Gastrocnemius medialis (tissue), 4 donors: ENCODE results near the gene SLC6A4. TPM values are rescaled to one million over a fixed set of nuclear protein-coding genes. Genes with fewer than 3 reads are reported as not detected.

ENCODE experiments used
- ATAC-seq, 2 donors: fragments of 150-250 bp; one replicate each; pipeline ENCODE4 v1.9.1; 2016
- DNase-seq, 2 donors: peaks; one replicate each; pipeline ENCODE4 v3.0.0-alpha.2; 2019
- H3K27ac ChIP-seq, 4 donors: fragments of 200-600 bp; sonication (generic); 1 replicate in 1 of 4; 2 replicates in 3 of 4; pipeline ENCODE4 v1.5.1; 2016 to 2018; ENCODE audit warnings: mild to moderate bottlenecking in 2 of 4, moderate library complexity in 1 of 4
- H3K27me3 ChIP-seq, 3 donors: fragments of 200-600 bp; sonication (generic) in 2 of 3; 1 replicate in 1 of 3; 2 replicates in 2 of 3; pipeline versions ENCODE4 v1.5.1 to v1.6.0; 2016 to 2019; ENCODE audit warnings: mild to moderate bottlenecking in 1 of 3, moderate library complexity in 1 of 3
- H3K36me3 ChIP-seq, 2 donors: fragments of 200-600 bp; sonication (generic) in 1 of 2; one replicate each; pipeline ENCODE4 v1.5.1; 2017 to 2018
- H3K4me1 ChIP-seq, 2 donors: fragments of 200-600 bp; sonication (generic) in 1 of 2; one replicate each; pipeline ENCODE4 v1.5.1; 2016 to 2017; ENCODE audit warnings: mild to moderate bottlenecking in 2 of 2
- H3K4me3 ChIP-seq, 4 donors: fragments of 200-600 bp; sonication (generic) in 3 of 4; 1 replicate in 1 of 4; 2 replicates in 3 of 4; pipeline ENCODE4 v1.5.1; 2016 to 2019; ENCODE audit warnings: mild to moderate bottlenecking in 2 of 4
- H3K9me3 ChIP-seq, 3 donors: fragments of 200-600 bp; sonication (generic) in 2 of 3; 1 replicate in 1 of 3; 2 replicates in 2 of 3; pipeline ENCODE4 v1.5.1; 2016 to 2019
- POLR2A ChIP-seq, 2 donors: fragments of 450-650 bp; IDR thresholded peaks; one replicate each; pipeline ENCODE4 v1.6.1; 2017; ENCODE audit warnings: antibody characterized with exemption in 2 of 2, mild to moderate bottlenecking in 2 of 2, moderate library complexity in 2 of 2
- in situ Hi-C, 4 donors: fragments of 200-750 bp; cut with MboI; loops; one replicate each; pipeline versions ENCODE4 v1.15.0 to v1.8.0; 2017; ENCODE audit warnings: low sequenced_read_pairs in 4 of 4
- intact Hi-C: fragments of 100-400 bp; cut with DNase I; formaldehyde crosslinking; loops from one replicate; pipeline ENCODE4 v1.15.1; 2023; ENCODE audit warnings: low total_unique reads
- total RNA-seq, 4 donors: library from RNA; depleted of rRNA; stranded (reverse); fragments of >200 nt; gene quantifications; one replicate each; pipeline versions ENCODE4 v1.1.0 to v1.2.3, GENCODE V29; 2016
- TF ChIP-seq, protein P1 (sequence below), 5 experiments: fragments of 450-650 bp in 3 of 5; fragments of 200-600 bp in 2 of 5; sonication (generic) in 2 of 5; IDR thresholded peaks in 4 of 5; conservative IDR thresholded peaks in 1 of 5; 1 replicate in 4 of 5; 2 replicates in 1 of 5; pipeline ENCODE4 v1.5.1; 2016 to 2019; ENCODE audit warnings: antibody characterized with exemption in 5 of 5, mild to moderate bottlenecking in 3 of 5, moderate library complexity in 3 of 5

Gene SLC6A4
- total RNA-seq, 4 donors from 2014 or later: 0.35 to 0.46 TPM; not detected in 2

DNA sequence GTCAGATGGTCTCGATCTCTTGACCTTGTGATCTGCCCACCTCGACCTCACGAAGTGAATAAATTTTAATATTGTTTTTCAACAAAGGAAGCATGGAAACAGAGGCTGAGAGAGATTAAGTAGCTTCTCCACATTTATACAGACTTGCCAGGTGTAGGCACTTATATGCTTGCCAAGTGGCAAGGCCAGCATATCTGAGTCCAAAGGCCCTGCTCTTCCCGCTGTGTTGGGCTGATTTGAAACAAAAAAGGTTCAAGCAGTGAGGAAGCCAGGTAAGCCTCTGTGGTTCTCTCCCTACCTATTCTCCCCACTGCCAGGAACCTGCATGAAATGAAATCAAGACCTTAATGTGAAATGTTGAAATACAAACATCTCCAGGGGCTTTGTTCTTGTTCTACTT lies 7.5 kb upstream of the SLC6A4 start:
- H3K9me3 ChIP-seq: no peaks in the 10 kb centered on the region
- H3K27me3 ChIP-seq: peaks cover 12 to 20% (median 19%) of the 10 kb centered on the region in 3 donors
- H3K4me1 ChIP-seq: peaks cover 0 to 2% of the 10 kb centered on the region in 2 donors
- ATAC-seq: no peak
- peaks cover 0 to 6% of the 10 kb centered on the region in 2 donors for H3K36me3 ChIP-seq
- in situ Hi-C loops (no loop called here), intact Hi-C loops (no loop called here)
- no peak overlapping the region for H3K4me3 ChIP-seq
- TF ChIP-seq, protein P1, sequence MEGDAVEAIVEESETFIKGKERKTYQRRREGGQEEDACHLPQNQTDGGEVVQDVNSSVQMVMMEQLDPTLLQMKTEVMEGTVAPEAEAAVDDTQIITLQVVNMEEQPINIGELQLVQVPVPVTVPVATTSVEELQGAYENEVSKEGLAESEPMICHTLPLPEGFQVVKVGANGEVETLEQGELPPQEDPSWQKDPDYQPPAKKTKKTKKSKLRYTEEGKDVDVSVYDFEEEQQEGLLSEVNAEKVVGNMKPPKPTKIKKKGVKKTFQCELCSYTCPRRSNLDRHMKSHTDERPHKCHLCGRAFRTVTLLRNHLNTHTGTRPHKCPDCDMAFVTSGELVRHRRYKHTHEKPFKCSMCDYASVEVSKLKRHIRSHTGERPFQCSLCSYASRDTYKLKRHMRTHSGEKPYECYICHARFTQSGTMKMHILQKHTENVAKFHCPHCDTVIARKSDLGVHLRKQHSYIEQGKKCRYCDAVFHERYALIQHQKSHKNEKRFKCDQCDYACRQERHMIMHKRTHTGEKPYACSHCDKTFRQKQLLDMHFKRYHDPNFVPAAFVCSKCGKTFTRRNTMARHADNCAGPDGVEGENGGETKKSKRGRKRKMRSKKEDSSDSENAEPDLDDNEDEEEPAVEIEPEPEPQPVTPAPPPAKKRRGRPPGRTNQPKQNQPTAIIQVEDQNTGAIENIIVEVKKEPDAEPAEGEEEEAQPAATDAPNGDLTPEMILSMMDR (IDR thresholded peaks at IDR 0.05 in 4 of 5, conservative IDR thresholded peaks at IDR 0.05 in 1 of 5): no peak
- TF ChIP-seq POLR2A (IDR thresholded peaks at IDR 0.05): no peak
- no peak overlapping the region for H3K27ac ChIP-seq
- DNase-seq: no peak

- no peak for TF ChIP-seq POLR2A (IDR thresholded peaks at IDR 0.05)
- TF ChIP-seq, protein P1 (IDR thresholded peaks at IDR 0.05 in 4 of 5, conservative IDR thresholded peaks at IDR 0.05 in 1 of 5): no peak
- DNase-seq: no peak
- Histone ChIP-seq H3K4me1 (peaks cover 2 to 7% of the 10 kb centered on the region in 2 donors), H3K36me3 (no peaks in the 10 kb centered on the region), H3K4me3 (no peak overlapping the region), H3K27me3 (peaks cover 28 to 37% (median 36%) of the 10 kb centered on the region in 3 donors), H3K27ac (no peak overlapping the region), H3K9me3 (no peaks in the 10 kb centered on the region)
- ATAC-seq: no peak
- intact Hi-C loops: no loop called here
- in situ Hi-C loops: no loop called here
These were observed 5.6 kb upstream of the SLC6A4 start for GRCh38 chr17:30241051-30241450.

DNA sequence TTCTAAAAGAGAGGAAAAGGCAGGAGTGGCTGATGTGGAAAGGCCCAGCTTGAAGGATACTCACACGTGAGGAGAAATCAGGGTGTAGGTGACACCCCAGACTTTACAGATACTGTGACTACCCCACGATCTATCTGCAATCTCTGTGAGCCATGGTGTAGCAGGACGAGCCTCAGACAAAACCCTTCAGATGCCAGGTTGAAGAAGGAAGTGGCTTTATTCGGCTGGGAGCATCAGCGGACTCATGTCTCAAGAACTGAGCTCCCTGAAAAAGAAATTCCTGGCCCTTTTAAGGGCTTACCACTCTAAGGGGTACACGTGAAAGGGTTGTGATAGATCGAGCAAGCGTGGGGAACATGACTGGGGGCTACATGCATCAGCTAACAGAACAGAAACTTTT lies 4.7 kb upstream of the SLC6A4 start:
- peaks cover 36 to 45% (median 44%) of the 10 kb centered on the region in 3 donors for H3K27me3 ChIP-seq

DNA sequence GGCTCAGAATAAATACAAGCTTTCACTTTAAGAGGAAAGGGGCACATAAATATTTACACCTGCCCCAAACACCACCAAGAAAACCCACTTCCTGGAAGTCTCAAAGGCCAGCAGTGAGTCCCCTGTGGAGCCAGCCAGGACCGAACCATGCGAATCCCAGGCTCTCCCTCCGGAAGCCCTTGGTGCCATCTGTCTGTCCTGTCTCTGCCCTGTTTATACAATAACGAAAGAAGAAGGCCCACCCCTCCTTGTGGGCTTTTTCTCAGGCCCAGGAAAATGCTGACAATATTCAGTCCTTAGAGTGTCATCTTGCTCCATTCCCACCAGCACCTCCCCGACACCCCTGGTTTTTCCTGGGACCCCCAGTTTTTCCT lies 3.6 kb upstream of the SLC6A4 start:
- peaks cover 45 to 55% (median 47%) of the 10 kb centered on the region in 3 donors for H3K27me3 ChIP-seq
- H3K4me3 ChIP-seq: no peak overlapping the region
- ATAC-seq: no peak
- no peak overlapping the region for H3K27ac ChIP-seq
- no peaks in the 10 kb centered on the region for H3K36me3 ChIP-seq
- H3K4me1 ChIP-seq: peaks cover 14% of the 10 kb centered on the region in 2 donors
- intact Hi-C loops (loop anchor here (10.0 kb wide), 1 partner anchor 134 kb away; no protein-coding TSS in a partner anchor), in situ Hi-C loops (no loop called here)
- no peaks in the 10 kb centered on the region for H3K9me3 ChIP-seq
- no peak for TF ChIP-seq POLR2A (IDR thresholded peaks at IDR 0.05)
- TF ChIP-seq, protein P1 (IDR thresholded peaks at IDR 0.05 in 4 of 5, conservative IDR thresholded peaks at IDR 0.05 in 1 of 5): no peak
- no peak for DNase-seq

More for the DNA sequence above, 4.7 kb upstream of the SLC6A4 start:
- no peak overlapping the region for H3K4me3 ChIP-seq
- in situ Hi-C loops (no loop called here), intact Hi-C loops (no loop called here)
- ATAC-seq (no peak), DNase-seq (no peak)
- no peak for TF ChIP-seq POLR2A (IDR thresholded peaks at IDR 0.05)
- TF ChIP-seq, protein P1 (IDR thresholded peaks at IDR 0.05 in 4 of 5, conservative IDR thresholded peaks at IDR 0.05 in 1 of 5): no peak
- peaks cover 10 to 11% of the 10 kb centered on the region in 2 donors for H3K4me1 ChIP-seq
- H3K36me3 ChIP-seq: no peaks in the 10 kb centered on the region
- no peak overlapping the region for H3K27ac ChIP-seq
- H3K9me3 ChIP-seq: no peaks in the 10 kb centered on the region
